HK-2 (cell line): ENCODE results near the gene LEP.
"Not testable (repeated sequence)": the region's sequence is repeated elsewhere in the genome, so short reads cannot be mapped to it uniquely, and the experiment has no call there.

Source experiments
- DNase-seq: peaks from one replicate; pipeline ENCODE4 v3.0.0-alpha.2; 2018; ENCODE audit not compliant: unreplicated experiment

The LEP gene

DNA sequence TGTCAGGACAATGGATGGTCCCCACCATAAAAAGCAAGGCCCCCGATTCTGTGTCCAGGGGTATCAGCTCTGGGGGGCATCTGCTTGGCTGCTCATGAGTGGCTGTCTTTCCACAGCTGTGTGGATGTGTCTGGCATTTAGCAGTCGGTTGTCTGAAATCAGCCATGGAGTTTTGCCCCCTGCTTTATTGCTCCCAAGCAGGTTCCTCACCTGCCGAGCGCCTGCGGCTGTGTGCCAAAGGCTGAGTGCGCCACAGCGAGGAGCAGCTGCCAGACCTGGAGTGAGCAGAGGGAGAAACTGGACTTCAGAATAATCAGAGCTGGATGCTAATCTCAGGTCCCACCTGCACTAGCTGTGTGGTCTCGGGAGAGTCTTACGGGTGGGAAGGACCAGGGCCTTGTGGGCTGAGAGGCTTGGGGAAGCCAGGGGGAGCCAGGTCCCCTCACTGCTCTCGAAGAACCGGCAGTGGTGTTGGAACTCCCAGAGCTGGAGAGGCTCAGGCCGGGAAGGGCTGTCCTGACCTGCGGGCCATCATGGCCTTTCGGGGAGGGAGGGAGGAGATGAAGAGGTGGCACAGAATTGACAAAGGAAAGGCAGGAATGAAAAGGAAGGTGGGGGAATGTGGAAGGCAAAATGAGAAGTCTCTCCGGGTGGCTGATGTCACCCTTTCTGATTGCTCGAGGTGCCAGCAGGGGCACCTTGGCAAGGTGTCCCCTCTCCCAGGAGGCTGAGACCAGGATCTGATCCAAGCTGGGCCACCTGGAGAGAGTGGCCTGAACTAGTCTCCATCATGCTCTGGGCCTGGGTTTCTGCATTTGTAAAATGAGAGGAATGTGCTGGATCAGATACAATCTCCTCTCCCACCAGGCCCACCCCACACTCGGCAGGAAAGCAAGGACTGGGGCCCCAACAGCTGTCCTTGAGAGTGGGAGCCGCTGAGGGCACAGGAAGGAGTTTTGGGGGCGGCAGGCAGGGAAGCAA is 30.2 kb upstream of the LEP start:
- DNase-seq: no peak

DNA sequence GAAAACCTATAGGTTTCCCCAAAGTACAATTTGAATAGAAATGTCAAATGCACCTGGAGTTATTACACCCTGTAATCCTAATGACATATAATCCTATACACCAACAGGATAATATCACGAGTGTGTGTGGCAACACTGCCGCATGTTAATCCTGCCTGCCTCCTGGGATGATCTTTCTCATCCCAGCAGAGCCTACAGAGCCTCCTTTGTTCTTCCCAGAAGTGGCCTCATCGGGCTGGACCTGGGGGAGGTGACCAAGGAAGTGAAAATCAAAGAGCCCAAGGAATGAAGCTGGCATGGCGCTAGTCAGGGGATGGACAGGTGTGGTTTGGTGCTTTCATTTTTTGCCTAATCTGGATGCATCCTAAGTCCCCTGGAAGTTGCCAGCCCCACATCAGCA is 29.5 kb upstream of the LEP start:
- DNase-seq: no peak

DNA sequence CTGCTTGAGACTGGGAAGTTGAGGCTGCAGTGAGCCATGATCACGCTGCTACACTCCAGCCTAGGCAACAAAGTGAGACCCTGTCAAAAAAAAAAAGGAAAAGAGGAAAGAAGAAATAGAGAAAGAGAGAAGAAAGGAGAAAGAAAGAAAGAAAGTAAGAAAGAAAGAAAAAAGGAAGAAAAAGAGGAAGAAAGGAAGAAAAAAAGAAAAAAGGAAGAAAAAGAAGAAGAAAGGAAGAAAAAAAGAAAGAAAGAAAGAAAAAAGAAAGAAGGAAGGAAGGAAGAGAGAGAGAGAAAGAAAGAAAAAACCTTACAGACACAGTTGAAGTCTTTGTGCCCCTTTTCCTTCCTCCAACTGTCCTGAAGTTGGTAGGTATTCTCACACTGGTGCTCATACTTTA is 26.6 kb upstream of the LEP start:
- DNase-seq: no peak

DNA sequence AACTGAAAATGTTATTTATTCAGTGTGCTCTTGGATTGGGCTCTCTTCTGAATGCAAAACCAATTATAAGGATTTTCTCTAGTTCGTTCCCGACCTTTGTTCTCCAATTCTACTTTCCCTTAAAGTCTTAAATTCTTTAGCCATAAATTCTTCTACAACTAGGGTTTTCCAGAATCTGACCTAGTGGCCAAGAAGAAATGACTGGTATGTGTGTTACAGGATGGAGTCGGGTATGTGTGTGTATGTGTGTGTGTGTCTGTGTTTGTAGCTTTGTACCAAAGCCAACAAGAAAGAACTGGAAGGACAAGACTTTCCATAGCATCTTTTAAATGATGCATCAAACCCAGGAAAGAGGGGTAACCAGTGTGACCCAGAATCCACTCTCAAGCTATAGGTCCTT is 25.8 kb upstream of the LEP start:
- DNase-seq: no peak

DNA sequence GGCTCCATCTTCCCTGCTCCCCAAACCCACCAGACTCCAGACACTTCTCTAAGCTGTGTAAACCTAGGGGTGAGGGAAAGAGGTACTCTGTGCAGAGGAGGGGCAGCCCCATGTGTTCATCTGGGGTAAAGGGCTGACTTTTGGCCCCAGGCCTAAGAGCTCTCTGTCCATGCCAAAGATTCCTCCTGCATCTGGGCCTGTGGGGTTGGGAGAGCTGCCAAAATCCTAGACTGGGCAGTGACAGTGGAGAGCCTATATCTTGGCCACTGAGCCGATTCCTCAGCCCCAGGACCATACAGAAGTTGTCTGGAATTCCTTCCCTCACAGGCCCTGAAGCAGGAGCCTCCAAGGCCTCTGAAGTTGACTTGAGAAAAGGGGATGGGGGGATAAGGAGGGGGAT is 25.3 kb upstream of the LEP start:
- no peak for DNase-seq

DNA sequence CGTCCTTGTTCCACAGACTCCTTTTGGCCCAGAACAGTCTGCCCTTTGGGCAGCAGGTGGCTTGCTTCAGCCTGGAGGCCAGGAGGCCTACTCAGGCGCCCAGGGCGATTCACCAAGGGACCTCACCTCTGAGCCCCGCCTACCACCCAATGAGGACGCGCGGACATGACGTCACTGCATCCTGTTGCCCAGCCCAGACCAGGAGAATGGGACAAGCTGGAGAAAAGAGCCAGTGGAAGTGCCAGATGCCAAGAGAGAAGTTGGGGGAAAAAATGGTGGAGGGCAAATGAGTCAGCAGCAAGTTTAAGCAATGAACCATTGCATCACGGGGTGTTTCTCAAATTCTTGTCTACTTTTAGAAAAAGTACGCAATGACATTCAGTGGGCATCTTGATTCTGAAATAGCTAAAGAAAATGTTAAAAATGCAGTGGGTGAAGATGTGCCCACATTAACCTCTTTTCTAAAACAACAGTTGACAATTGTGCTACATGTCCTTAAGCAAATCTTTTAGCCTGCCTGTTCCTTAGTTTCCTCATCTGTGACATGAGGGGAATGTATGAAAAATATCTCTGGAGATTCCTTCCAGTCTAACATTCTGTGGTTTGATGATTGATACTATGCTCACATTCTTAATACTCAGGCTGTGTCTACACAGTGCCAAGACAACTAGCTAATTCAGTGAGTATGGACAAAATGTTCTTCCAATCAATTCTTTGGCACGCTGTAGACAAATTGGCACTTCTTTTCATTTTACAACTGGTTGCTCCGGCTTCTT is 23.9 kb upstream of the LEP start:
- DNase-seq: peak; percentile 32

DNA sequence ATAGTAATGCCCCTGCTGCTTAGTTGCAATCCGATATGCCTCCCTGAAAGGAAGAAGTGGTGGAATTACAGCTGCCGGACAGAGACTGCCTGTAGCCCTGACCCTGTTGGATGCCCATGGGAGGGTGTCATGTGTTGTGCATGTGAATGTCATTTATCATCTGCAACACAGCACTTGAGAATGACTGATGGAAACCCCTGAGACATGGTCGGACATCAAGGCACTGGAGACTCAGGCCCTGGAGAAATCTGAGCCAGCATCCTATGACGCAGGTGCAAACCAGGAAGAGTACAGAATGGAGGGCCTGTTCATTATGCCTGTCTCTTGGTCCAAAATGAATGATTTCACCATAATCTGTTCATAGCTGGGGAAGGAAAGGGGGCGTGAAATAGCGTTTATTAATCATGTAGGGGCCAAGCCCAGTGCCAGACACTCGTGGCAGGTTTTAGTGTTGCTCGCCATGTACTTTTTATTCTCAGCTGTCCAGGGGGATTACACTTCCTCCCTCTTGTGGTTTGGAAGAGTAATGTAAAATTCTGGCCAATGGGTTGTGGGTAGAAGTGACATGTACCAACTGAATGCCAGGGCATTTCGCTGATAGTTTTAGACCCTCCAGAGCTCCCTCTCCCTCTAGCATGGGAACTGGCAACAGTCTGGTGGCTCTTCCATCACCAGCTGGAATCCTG is 23.0 kb upstream of the LEP start:
- DNase-seq: no peak

DNA sequence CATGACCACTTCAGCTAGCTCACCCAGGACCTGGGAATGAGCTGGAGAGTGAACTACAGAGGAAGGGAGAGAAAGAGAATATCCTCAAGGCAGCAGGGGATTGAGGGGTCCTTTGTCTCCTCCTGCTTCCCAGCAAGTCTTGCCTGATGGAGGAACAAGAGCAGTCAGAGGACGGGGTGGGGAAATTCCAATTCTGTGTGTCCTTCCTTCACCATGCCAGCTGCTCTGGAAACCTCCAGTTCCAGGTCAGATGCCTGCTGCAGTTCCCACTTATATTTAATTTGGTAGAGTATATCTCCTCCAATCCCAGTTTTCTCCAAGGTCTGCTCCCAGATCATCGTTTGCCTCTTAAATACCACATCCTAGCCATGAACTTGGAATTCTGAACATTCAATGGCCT is 21.4 kb upstream of the LEP start:
- DNase-seq: no peak

DNA sequence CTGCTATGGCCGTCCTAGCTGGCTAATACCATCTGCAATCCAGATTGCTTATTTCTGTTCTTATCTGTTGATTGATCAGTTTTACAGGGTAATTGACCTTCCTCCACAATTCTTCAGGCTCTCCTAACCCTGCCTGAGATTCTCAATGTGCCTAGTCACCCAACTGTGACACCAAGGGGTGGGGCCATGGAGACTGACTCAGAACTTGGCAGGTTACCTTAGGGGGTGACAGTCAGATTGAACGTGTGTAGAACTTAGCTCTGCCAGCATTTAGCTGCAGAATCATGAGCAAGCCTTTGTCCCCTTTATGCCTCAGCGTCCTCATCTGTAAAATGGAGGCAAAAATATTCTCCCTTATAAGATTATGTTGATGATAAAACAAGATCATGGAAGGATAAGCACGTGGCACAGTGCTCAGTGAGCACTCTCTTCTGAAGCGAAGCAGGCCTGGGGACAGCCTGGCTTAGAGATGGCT is 19.1 kb upstream of the LEP start:
- DNase-seq: peak; percentile 33

DNA sequence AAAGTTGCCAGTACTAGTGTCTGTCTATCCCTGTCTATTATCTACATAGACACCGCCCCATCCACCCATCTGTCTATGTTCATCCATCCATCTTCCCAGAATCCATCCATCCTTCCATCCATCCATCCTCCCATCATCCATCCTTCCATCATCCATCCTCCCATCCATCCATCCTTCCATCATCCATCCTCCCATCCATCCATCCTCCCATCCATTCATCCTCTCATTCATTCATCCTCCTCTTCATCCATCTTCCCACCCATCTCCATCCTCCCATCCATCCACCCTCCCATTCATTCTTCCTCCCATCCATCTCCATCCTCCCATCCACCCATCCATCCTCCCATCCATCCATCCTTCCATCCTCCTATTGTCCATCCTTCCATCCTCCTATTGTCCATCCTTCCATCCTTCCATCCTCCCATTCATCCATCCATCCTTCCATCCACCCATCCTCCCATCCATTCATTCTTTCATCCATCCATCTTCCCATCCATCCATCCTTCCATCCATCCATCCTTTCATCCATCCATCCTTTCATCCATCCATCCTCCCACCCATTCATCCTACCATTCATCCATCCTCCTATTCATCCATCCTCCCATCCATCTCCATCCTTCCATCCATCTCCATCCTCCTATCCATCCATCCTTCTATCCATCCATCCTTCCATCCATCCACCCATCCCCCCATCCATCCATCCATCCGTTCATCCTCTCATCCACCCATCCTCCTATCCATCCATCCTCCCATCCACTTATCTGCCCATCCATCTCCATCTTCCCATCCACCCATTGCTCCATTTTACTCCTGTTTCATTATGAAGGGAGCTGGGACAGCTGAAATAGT is 14.7 kb upstream of the LEP start:
- no peak for DNase-seq

DNA sequence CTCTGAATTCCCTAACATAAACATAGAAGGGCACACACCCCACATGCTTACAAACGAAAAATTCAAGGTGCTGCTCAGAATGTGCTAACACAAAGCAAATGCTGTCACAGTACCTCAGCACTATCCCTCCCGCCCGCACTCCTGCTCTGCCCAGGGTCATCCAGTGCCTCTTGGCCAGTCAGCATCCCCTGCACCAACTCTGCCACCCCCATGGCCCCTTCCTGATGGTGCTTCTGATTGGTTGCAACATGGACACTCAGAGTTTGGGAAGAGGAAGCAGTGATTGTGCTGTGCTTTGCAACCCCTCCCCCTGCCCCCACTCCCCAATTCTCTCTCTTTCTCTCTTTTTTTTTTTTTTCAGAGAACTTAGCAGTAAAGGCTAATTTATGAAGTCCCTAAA is 13.8 kb upstream of the LEP start:
- DNase-seq: no peak

DNA sequence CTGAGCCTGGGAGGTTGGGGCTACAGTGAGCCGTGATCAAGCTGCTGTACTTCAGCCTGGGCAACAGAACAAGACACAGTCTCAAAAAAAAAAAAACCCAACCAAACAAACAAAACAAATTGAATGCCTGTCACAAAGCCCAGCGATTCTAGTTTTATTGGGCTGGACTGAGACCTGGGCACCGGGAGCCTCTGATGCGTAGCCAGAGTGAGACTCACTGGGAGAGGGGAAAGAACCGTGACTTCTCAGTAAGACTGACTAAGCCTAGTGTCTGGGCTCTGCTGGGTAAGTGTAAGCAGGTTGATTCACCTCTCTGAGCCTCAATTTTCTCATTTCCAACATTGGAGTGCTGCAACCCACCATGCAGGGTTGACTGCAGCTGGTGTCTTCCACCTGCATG is 10.1 kb upstream of the LEP start:
- no peak for DNase-seq

DNA sequence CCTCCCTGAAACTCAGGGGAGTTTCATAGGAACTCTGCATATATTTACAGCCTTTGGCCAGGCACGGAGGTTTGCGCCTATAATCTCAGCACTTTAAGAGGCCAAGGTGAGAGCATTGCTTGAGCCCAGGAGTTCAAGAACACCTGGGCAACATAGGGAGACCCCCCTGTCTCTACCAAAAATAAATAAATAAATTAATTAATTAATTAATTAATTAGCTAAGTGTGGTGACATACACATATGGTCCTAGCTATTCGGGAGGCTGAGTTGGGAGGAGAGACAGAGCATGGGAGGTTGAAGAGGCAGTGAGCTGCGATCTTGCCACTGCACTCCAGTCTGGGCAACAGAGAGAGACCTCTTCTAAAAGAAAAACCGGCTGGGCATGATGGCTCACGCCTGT is 9.4 kb upstream of the LEP start:
- DNase-seq: no peak

DNA sequence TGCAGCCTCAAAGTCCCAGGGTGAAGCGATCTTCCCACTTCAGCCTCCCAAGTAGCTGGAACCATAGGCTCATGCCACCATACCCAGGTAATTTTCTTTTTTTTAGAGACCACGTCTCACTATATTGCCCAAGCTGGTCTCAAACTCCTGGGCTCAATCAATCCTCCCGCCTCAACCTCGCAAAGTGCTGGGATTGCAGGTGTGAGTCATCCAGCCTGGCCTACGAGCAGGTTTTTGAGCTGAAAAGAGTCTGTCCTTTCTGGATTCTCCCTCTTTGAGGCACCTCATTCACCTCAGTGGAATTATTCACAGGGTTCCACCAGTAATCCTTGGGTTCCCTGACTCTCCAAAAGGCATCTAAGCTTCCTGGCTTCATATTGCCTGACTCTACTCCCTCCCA is 7.6 kb upstream of the LEP start:
- no peak for DNase-seq

DNA sequence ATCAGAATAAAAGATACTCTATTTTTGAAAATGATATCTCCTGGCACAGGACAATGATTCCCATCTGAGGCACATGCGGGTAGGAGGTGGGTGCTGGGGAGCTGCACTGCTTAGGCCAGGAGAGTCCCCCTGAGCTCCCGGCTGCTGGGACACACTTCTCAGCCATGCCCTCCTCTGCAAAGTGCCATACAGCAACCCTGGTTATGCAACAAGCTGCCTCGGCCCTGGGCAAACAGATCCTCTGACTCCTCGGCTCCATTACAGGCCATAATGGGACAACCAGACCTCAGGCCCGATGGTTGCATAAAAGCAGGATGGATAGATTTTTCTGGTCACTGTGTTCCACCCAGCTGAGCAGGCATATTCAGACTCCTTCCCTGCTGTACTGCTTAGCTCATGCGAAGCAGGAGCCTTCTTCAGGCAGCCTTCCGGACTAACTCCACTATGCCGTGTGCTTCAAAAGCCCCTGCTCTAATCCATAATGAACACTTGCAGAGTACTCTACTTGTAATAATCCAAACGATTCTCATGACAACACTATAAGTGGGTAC is 6.5 kb upstream of the LEP start:
- no peak for DNase-seq

DNA sequence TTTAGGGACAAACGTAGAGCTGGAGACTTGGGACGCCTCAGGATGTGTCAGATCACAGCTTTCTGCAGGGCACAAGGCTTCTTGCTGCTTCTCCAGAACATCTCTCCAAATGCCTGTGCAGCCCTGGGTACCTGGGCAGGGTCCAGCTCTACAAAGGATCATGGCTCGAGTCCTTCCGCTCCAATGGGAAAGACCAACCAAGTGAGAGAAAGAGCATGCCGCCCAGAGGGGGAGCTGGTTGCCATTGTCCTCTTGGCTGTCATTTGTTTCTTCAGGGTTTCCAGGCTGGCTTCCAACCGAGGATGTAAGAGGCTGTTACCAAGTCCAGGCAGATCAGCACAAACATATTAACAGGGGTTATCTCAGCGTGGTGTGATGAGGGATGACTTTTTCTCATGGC is 5.6 kb upstream of the LEP start:
- DNase-seq: no peak

DNA sequence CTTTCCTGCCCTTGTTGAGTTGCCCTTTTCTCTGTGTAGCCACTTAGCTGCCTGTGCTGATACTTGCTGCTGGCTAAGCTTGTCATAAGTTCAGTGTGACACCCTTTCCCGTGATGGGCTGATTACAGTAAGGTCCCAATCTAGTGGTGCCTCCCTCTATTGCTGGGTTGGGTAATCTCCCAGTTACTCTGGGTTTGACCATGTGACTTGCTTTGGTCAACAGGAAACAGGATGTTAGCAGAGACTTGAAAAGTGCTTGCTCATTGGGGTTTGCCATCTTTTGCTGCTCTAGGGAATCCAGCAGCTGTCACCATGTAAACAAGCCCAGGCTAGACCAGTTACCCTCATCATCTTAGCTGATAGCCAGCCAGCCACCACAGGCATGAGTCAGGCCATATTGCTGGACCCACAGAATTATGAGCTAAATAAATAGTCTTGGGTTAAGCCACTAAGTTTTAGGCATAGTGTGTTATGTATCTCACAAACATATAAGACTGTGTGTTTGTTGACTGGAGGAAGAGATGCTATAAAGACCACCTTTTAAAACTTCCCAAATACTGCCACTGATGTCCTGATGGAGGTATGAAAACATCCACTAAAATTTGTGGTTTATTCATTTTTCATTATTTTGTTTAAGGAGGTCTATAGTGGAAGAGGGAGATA is 4.0 kb upstream of the LEP start:
- peak; percentile 30 for DNase-seq

DNA sequence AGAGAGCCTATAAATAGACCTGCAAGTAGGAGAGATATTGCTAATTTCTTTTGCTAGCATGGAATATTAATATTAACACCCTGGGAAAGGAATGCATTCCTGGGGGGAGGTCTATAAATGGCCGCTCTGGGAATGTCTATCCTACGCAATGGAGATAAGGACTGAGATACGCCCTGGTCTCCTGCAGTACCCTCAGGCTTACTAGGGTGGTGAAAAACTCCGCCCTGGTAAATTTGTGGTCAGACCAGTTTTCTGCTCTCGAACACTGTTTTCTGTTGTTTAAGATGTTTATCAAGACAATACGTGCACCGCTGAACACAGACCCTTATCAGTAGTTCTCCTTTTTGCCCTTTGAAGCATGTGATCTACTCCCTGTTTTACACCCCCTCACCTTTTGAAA is 1.9 kb upstream of the LEP start:
- not testable (repeated sequence) for DNase-seq

DNA sequence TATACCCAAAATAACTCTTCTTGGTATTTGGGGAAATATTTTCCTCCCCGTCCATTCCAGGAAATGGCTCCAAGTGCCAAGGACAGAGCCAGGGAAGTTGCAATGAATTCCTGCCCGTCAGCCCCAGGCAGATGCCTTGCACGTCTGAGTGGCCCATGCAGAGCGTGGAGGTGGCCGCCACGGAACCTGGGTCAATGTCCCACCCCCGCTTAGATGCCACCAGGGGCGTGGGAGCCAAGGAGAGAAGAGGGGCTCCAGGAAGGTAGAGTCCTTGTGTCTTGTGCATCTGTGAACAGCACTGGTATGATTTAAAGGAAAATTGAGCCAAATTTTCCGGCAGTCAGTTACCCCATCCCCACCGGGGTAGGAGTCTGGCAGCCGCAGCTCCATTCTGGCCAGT is 1.6 kb downstream of the LEP start:
- no peak for DNase-seq

DNA sequence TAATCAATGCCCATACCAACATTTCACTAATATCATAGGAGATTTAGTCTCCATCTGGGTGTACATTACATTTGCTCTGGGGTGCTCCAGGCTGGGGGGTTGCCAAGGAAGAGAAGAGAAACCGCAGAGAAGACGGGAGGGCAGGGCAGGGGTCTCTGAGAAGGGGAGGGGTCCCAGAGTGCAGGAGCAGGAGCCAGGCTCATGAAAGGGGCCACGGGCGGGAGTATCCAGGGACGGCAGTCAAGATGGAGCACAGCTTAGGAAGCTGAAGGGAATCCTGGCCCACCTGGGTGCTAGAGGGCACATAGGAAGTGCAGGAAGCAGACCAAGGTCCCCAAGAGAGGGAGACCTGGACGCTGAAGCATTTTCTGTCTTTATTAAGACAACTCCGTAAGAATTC is 2.2 kb downstream of the LEP start:
- DNase-seq: no peak

DNA sequence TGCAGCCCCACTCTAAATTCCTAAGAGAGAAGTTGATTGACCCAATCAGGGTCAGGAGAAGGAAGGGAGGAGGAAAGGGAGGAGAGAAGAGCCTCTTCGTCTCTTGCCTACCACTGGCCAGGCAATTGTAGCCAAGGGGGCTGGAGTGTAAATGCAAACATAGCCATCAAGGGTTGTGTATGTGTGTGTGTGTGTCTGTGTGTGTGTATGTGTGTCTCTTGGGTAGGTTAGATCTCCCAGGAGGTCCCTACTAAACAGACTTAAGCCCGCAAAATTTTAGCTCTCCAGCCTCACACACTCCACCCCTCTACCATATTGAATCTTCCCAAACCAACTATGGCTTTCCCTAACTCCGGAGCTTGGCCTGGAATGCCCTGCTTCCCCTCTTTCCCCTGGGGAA is 3.8 kb downstream of the LEP start:
- DNase-seq: no peak
